GM19351 (cell line): ENCODE data around the gene DCTN3.

Experiments used
- ATAC-seq: cut with Tn5 transposase; IDR thresholded peaks from one replicate; pipeline ENCODE4 v1.9.1; 2021; ENCODE audit warnings: mild to moderate bottlenecking, moderate library complexity; ENCODE audit not compliant: unreplicated experiment

Gene DCTN3

DNA sequence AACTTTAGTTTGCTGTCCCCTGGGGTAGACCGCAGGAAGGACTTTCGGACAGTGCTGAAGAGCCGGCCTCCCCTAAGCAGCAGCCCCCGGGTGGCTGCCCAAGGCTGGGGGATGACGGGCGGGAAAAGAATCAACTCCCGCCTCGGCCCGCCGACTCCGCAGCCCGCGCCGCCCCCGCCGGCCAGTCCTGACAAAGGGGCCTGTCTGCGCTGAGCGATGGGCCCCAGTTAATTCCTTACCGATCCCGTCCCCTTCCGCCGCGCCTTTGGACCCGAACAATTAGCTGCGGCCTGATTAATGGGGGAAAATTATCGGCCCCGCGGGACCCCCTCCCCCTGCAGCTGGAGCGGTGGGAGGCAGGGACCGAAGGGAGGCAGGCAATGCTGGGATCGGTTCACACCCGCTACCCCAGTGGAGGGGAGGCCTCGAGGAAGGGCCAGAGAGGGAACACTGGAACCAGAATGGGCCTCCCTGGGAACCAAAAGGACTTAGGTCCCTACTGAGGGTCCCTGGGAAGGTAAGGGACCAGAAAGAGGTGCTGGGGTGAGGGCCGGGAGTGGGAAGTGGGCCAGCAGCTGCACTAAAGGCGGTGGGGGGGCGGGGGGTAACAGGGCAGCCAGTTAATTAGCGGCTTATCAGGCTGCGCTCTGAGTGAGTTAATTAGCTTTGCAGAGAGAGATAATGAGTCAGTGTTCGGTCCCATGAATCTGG is 4.3 kb upstream of the DCTN3 start:
- no peak for ATAC-seq

DNA sequence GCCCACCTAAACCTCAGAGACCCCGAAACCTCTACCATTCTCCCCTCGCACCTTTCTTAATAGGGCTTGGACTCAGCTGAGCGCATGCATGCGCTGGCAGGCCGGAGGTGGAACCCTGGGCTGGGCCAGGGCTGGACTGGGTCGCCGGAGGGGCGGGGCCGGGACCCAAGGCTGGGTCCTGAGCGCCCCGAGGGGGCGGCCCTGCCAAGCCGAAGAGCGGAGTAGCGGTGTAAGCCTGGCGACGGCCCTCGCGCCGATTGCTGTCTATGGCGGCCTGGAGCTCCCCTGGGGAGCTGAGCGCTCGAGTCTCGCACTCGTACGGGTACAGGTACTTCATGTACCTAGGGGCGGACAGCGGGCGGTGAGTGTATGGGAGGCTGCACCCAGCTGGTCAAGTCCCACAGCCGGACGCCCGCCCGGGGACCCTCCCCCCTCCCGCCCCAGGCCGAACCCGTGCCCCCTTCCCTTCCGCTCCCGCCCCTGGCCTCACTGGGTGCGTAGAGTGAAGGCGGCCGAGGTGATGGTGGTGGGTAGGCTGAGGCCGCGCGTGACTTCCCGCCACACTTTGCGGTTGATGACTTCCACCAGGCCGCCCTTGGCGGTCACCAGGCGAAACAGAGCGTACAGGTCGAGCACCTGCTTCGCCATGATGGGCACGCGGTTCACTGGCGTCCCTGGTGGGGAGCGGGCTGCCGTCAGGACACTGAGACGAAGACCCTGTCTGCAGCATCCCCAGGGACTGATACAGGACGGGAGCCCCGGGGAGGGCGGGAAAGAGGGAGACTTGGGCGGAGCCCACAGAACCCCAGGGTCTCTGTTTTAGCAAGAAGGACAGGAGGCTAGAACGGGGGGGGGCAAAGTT is 3.3 kb upstream of the DCTN3 start:
- ATAC-seq: no peak

DNA sequence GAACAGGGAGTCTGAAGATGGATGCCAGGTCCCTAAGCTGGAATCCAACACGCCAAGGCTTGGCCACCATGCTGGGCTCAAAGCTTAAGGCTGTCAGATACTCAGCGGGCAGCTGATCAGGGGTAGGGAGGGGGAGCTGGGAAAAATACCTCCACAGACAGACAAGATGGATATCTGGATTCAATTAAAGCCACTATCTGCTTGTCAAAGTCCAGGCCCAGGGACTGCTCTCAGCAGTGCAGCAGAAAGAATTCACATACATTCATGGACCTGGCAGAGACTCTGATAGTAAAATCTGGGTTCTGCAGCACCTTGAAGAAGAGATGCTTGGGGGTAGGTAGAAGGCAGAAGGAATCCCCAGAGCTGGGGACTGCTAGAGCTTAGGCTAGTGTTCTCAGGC is 5.2 kb downstream of the DCTN3 start:
- ATAC-seq: no peak

DNA sequence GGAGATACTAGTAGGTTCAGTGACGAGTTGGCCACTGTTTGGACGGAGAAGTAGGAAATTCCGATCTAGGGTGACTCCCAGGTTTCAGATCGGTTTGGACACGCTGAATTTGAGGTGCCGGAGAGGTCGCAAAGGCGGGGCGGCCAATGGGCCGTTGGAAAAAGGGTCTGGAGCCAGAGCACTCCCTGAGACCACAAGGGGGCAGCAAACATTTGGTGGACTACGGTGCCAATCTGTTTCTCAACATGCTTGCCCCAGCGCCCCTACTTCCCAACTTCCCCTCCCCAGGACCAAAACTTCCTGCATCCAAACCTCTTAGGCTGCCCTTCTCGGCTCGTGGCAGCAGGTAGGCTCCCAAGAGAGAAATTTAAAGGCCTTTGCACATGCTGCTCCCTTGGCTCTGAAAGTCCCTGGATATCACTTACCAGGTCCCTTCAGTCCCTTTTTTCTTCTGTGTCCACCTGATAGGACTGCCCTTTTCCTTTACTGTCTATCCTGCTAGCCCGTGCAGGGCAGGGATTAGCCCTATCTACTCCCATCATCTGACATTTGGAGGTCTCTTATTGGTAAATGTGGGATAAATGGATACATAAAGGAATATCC is 7.4 kb downstream of the DCTN3 start:
- peak; percentile 48 for ATAC-seq

DNA sequence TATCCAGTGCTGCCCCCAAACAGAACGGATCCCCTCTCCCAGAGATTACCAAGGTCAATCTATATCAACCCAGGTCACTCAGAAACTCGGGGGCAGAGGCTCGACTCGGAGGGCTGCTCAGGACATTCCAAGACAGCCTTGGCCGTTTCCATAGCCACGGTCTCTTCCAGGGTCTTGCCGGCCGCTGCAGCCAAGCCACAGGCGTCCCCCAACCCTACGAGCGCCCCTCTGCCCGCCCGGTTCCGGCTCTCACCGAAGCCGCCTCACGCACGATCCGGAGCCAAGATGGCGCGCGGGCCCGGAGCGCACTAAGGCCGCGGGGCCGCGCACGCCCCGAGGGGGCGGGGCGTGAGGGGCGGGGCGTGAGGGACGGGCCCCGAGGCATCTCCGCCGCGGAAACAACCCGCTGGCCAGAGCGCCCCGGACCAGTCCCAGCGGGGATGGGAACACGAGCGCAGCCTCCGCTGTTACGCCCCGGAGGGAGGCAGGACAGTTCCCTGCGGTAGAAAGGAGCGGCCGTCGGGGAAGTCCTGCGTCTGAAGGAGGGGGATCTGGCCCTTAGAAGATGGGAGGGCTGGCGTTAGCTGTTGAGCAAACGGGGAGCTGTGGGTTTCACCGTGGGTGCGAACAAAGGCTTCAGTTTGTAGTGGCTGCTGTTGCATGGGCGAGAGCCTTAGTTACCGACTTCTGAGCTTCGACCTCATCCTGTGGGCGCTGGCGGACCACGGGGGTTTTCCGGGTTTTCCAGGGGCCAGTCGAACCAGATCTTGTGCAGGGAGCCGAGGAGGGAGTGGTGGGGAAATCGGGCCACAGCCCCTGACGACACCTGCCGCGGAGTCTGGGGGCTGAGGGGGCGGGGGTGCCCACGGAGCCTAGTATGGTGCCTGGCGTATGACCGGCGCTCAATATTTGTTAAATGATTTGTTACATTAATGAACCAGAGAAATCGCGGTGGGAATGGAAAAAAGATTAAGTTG is 8.2 kb downstream of the DCTN3 start, which contains the start of gene RPP25L:
RPP25L (minus strand) TSS at position 287 of the 977 bp plus-strand sequence. CDS start 801 bp downstream, outside the sequence.
- peak; percentile 85 for ATAC-seq

DNA sequence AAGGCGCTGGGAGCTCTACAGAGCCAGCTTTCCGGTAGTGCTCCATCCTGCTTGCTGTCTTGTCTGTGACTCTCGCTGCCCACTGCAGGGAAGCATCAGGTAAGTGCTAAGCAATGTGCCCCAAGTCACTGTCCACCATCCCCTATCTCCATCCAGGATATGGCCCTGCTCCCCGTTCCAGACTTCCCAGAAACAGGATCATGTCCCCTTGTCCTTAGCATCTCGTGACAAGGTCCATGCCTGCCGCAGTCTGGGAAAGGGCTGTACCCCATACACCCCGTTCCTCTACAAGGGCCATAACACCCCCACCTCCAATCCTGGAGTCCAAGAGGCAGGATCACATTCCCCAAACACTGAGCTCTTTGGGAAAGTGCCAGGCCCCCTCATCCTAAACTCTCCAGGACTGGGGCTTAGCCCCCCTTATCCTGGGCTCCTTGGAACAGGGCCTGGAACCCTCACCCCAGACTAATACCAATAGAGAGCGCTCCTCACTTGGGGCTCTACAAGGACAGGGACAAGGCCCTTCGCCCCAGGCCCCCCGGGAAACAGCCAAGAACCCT is 9.0 kb downstream of the DCTN3 start:
- ATAC-seq: peak; percentile 16

DNA sequence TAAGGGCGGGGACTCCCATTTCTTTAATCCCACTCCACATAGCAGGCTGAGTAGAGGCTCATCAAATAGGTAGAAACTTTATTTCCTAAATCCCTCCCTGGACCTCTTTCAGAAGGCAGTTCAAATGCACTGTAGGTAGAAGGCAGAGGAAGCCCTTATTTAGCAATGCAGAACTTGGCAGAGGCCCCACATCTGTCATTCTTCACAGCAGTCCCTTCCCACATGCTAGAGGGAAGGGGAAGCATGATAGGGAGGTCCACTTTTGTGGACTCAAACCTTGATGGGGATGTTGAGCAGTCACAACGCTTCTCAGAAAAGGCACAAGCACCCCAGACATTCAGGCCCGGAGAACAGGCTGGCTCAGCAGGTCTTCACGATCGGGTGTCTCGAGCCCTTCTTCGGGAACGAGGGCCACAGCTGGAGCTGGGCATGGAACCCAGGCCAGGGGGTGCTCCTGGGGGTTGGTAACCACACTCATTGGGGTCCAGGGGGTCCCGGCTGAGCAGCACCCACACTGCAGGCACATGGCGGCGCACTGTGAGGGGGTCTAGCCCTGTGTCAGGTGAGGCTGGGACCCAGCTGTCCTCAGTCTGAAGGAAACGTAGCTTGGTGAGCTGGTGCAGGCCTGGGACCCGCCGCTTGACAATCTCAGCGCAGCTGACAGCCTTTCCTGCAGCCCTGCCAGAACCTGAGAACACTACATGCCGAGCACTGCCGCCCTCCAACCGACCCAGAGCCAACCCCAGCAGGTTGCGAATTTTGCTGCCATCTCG is 9.7 kb downstream of the DCTN3 start:
- no peak for ATAC-seq

DNA sequence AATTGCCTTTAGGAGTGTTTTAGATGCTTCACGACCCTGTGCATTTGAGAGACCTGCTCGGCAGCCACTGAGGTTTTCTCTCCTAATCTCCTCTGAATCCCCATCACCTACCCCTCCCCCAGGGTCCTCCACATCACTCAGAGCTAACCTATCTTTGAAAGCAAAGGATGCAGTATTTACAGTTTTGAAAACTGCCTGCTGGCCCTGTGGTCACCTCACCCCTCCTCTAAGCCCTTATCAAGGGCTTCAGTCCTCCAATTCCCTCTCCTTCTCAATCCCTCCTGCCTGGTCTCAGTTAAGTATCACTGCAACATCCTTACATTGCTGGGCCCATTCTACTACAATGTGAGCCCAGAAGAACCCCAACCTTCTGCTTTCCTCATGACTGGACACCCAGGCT is 13.0 kb downstream of the DCTN3 start:
- no peak for ATAC-seq

DNA sequence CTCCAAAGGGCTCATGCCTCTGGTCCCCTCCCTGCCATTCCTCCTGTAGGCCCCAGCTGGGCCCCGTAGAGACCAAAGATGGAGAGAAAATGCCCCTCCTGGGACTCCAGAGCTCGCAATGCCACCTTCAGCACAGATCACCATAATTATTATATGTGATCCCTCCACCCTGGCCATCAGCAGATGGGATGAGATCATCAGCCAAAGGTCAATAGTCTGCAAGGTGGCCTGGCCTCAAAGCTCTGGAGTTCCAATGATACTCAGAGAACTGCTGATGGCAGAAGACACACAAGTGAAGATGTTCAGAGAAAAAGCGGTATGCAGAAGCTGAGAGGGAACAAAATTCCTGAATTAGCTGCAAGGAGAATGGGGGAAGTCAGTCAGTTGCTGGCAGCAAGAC is 13.4 kb downstream of the DCTN3 start:
- no peak for ATAC-seq

DNA sequence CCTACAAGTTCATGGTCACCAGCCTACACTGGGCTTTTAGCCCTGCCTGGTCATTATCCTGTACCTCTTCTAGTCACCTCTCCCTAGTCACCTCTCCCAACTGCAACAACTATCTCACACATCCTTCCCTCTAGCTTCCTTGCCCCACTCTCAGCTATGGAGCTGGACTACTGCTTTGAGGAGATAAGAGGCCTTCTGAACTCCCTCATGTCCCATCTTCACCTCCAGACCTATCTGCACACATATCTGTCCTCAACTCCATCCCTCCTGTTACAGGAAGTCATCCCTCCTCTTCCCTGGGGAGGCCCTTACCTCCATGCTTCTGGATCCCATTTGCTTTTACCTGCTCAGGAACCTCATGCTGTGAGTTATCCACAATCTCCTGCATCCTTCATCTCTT is 14.1 kb downstream of the DCTN3 start:
- ATAC-seq: no peak

DNA sequence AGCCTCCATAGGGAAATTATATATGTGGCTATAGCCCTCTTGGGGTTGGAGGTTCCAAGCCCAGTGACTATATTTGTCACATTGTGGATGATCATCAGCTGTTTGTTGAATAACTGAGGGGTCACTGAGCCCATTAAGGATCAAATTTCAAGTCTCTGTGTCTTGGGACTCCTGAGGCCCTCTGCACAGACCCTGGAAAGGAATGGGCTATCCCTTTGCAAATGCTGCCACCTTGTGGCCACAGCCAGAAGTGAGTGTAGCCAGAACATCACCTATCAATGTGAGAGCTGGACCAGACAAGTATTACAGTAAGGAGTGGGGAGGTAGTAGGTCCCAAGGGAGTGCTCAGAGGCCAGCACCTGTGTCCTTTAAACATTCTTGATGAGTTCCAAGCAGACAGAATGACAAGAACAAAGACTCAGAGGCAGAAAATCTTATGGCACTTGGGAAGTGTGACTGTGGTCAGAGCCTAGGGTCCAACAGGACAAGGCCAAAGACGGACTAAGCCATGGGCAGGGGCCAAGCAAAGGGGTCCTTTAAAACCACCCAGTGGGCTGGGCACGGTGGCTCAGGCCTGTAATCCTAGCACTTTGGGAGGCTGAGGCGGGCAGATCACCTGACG is 16.6 kb downstream of the DCTN3 start:
- peak; percentile 62 for ATAC-seq

DNA sequence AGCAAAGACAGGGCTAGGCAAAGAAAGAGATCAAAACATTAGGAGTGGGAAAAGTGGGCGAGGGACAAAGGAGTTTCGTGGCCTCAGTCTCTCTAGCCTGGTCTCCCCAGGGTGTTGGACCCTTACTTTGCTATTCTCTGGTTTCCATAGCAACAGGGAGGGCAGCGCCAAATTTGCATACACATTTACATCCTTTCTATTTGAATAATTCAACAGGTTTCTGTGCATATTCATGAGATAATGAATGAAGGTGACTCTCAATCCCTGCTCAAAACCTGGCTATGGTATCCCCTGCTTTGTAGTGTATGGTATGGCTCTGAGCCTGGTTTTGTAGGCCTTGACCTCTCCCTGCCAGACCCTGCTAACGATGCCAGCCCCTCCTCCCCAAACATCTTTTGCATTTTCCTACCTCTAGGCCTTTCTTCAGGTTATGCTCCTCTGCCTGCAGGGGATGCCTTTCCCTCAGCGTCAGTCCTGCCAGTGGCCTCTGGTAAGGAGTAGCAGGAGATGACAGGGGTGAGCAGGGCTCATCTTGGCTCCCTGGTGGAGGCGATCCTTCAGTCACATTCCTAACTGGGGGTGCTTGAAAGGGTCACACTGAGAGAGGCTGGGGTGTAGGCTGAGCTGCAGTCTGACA is 18.2 kb downstream of the DCTN3 start:
- no peak for ATAC-seq

DNA sequence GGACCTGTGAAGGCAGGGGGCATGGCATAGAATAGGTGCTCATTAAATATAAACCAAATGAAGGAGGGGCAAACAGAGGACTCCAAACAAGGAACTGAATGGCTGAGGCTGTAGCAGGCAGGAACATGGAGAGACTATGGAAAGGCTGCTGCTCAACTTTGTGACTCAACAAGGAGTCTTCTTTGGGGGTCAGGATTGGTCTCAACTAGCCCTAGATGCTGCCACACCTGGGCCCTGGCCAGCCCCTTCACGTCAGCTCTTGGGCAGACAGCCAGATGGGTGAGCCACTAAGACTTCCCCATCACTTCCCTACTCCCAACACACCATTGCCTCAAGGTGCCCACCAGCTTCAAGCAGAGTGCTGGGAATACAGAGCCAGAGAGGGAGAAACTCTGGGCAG is 19.4 kb downstream of the DCTN3 start:
- no peak for ATAC-seq

DNA sequence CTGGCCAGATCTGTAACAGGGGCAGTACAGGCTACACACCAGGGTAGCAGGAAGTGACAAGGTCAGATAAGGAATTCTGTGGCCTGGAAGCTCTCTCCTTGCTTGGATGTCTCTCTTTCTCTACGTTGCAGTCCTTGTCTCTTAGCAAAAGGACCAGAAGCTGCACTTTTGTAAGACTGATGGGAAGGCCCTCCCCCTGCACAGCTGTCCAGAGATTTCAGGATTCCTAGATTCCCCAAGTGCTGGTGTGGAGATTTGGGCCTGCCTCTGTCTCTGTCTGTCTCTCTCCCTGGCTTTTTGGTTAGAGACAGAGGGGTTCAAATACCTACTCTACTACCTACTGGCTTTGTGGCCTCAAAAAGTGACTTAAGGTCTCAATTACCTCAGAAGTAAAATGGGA is 20.7 kb downstream of the DCTN3 start:
- no peak for ATAC-seq

DNA sequence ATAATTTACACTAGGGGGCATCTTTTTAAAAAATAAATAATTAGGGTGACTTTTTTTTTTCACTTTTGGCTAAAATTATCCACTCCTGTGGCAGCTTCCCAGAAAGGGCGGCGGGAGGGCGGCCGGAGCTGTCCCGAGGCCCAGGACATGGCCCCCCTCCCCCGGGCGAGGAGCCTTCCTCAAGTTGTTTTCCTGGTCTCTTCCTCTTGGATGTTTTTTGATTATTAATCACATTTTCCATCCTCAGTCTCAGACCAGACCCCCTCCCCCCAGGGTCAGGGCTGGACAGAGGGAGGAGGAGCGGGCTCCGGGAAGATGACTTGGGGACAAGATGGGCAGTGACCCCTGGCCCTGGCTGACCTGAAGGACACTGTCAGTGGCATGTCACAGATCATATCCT is 26.1 kb downstream of the DCTN3 start:
- no peak for ATAC-seq

DNA sequence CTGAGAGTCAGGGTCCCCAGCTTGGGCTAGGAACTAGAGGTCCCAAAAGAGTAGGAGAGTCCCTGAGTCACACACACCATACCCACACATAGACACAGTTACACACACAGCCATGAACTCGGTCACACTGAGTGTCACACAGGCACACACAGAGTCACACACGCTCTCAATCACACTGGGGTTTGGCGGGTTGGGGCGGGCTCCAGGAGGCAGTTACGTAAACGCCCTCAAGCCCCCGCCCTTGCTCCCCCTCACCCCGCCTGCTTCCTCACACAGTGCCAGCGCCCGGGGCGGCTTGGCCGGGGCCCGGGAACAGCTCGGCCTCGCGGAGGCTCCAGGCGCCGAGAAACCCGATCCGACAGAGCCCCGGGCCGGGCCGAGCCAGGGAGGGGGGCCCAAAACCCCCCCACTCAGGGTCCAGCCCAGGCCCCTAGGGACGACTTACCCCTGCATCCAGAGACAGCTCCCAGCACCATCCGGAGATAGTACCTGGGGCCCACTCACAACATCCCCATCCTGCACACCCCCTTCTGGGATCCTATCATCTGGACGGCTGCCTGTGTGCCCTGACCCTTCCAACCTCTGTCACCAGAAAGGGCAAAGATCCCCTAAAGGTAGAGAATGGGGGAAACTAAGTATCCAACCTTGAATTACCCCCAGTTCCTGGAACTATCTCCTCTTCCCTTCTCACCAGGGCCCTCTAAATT is 27.2 kb downstream of the DCTN3 start:
- ATAC-seq: no peak

DNA sequence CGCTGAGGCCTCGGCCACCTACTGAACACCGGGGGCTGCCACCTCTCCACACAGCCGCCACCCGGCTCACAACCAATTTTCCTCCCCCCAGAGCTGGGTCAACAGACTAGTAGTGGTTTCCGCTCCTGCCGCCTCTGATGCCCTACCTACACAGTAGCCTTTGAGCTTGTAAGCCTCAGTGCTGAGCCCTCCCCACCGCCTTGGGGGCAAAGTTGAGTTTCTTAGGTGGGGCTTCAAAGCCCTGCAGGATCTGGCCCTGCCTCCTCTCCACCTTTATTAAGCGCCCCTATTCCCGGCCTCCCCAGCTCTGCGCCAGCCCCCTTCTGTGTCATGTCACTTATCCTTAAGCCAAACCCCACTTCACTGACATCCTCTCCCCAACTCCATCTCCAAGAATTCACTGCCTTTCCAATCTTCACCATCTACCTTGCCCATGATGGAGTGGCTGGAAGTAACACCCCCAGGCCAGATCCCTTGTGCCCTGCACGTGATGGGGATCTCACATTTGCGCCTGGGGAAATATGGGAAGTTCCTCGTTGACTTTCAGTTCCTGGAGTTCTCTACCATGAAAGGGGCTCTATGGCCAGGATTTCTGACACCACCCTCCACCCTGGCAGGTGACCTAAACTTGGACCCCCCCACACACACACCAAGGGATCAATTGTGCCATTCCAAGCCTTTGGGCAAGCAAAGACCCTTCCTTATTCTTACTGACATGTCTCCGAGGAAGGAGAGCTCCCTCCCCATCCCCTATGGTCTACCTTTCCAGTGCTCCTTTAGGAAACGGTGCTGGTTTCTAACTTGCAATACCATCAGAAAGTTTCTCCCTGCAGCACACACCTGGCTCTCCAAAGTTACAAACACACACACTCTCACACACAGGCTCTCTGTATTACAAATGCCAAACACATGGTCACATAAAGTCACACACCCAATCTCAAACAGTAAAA is 28.1 kb downstream of the DCTN3 start:
- no peak for ATAC-seq
